Measurements from ENCODE around the gene ADSL.

Gene ADSL

GRCh38 chr22:40418366-40419201 is 72.3 kb downstream of the ADSL start:
- Histone ChIP-seq H3K9me3 (ENCODE audit: control insufficient read depth, insufficient read depth, low read length) (no peaks in the 10 kb centered on the region), H3K4me1 (ENCODE audit: control insufficient read depth, insufficient read depth, low read length) (no peaks in the 10 kb centered on the region), H3K36me3 (ENCODE audit: control insufficient read depth, insufficient read depth, low read length) (peaks cover 65% of the 10 kb centered on the region), H3K9ac (ENCODE audit: low read depth, low read length) (no peak overlapping the region), H3K4me3 (ENCODE audit: low read depth, low read length) (no peak overlapping the region), H3K27ac (ENCODE audit: low read depth, low read length) (no peak overlapping the region), H3K27me3 (ENCODE audit: control insufficient read depth, insufficient read depth, low read length) (no peaks in the 10 kb centered on the region)

GRCh38 chr22:40419718-40420117 is 73.4 kb downstream of the ADSL start:
- no peak overlapping the region for H3K9ac ChIP-seq (ENCODE audit: low read depth, low read length)
- H3K27ac ChIP-seq (ENCODE audit: low read depth, low read length): no peak overlapping the region
- H3K27me3 ChIP-seq (ENCODE audit: control insufficient read depth, insufficient read depth, low read length): no peaks in the 10 kb centered on the region
- H3K9me3 ChIP-seq (ENCODE audit: control insufficient read depth, insufficient read depth, low read length): no peaks in the 10 kb centered on the region
- no peaks in the 10 kb centered on the region for H3K4me1 ChIP-seq (ENCODE audit: control insufficient read depth, insufficient read depth, low read length)
- H3K36me3 ChIP-seq (ENCODE audit: control insufficient read depth, insufficient read depth, low read length): peaks cover 67% of the 10 kb centered on the region
- H3K4me3 ChIP-seq (ENCODE audit: low read depth, low read length): no peak overlapping the region

- Histone ChIP-seq H3K36me3 (ENCODE audit: control insufficient read depth, insufficient read depth, low read length) (peaks cover 75% of the 10 kb centered on the region), H3K27me3 (ENCODE audit: control insufficient read depth, insufficient read depth, low read length) (no peaks in the 10 kb centered on the region), H3K27ac (ENCODE audit: low read depth, low read length) (no peak overlapping the region), H3K4me1 (ENCODE audit: control insufficient read depth, insufficient read depth, low read length) (no peaks in the 10 kb centered on the region), H3K9ac (ENCODE audit: low read depth, low read length) (no peak overlapping the region), H3K9me3 (ENCODE audit: control insufficient read depth, insufficient read depth, low read length) (no peaks in the 10 kb centered on the region), H3K4me3 (ENCODE audit: low read depth, low read length) (no peak overlapping the region)
Measured at GRCh38 chr22:40420341-40421081, 74.2 kb downstream of the ADSL start.

GRCh38 chr22:40421082-40421350 is 74.7 kb downstream of the ADSL start:
- Histone ChIP-seq H3K36me3 (ENCODE audit: control insufficient read depth, insufficient read depth, low read length) (peaks cover 78% of the 10 kb centered on the region), H3K9me3 (ENCODE audit: control insufficient read depth, insufficient read depth, low read length) (no peaks in the 10 kb centered on the region), H3K9ac (ENCODE audit: low read depth, low read length) (no peak overlapping the region), H3K4me1 (ENCODE audit: control insufficient read depth, insufficient read depth, low read length) (no peaks in the 10 kb centered on the region), H3K27me3 (ENCODE audit: control insufficient read depth, insufficient read depth, low read length) (no peaks in the 10 kb centered on the region), H3K27ac (ENCODE audit: low read depth, low read length) (no peak overlapping the region), H3K4me3 (ENCODE audit: low read depth, low read length) (no peak overlapping the region)

GRCh38 chr22:40421941-40422340 is 75.6 kb downstream of the ADSL start:
- H3K36me3 ChIP-seq (ENCODE audit: control insufficient read depth, insufficient read depth, low read length): peaks cover 74% of the 10 kb centered on the region
- H3K9ac ChIP-seq (ENCODE audit: low read depth, low read length): no peak overlapping the region
- H3K27ac ChIP-seq (ENCODE audit: low read depth, low read length): no peak overlapping the region
- no peaks in the 10 kb centered on the region for H3K4me1 ChIP-seq (ENCODE audit: control insufficient read depth, insufficient read depth, low read length)
- H3K4me3 ChIP-seq (ENCODE audit: low read depth, low read length): no peak overlapping the region
- no peaks in the 10 kb centered on the region for H3K9me3 ChIP-seq (ENCODE audit: control insufficient read depth, insufficient read depth, low read length)
- H3K27me3 ChIP-seq (ENCODE audit: control insufficient read depth, insufficient read depth, low read length): no peaks in the 10 kb centered on the region

GRCh38 chr22:40422558-40423309 is 76.4 kb downstream of the ADSL start:
- no peaks in the 10 kb centered on the region for H3K27me3 ChIP-seq (ENCODE audit: control insufficient read depth, insufficient read depth, low read length)
- H3K9me3 ChIP-seq (ENCODE audit: control insufficient read depth, insufficient read depth, low read length): no peaks in the 10 kb centered on the region
- no peaks in the 10 kb centered on the region for H3K4me1 ChIP-seq (ENCODE audit: control insufficient read depth, insufficient read depth, low read length)
- H3K27ac ChIP-seq (ENCODE audit: low read depth, low read length): no peak overlapping the region
- H3K9ac ChIP-seq (ENCODE audit: low read depth, low read length): no peak overlapping the region
- H3K4me3 ChIP-seq (ENCODE audit: low read depth, low read length): no peak overlapping the region
- H3K36me3 ChIP-seq (ENCODE audit: control insufficient read depth, insufficient read depth, low read length): peaks cover 78% of the 10 kb centered on the region

- peaks cover 77% of the 10 kb centered on the region for H3K36me3 ChIP-seq (ENCODE audit: control insufficient read depth, insufficient read depth, low read length)
- no peaks in the 10 kb centered on the region for H3K27me3 ChIP-seq (ENCODE audit: control insufficient read depth, insufficient read depth, low read length)
- no peak overlapping the region for H3K27ac ChIP-seq (ENCODE audit: low read depth, low read length)
- H3K9ac ChIP-seq (ENCODE audit: low read depth, low read length): no peak overlapping the region
- H3K4me1 ChIP-seq (ENCODE audit: control insufficient read depth, insufficient read depth, low read length): no peaks in the 10 kb centered on the region
- no peak overlapping the region for H3K4me3 ChIP-seq (ENCODE audit: low read depth, low read length)
- H3K9me3 ChIP-seq (ENCODE audit: control insufficient read depth, insufficient read depth, low read length): no peaks in the 10 kb centered on the region
Measured at GRCh38 chr22:40423310-40423688, 77.0 kb downstream of the ADSL start.

GRCh38 chr22:40423882-40424640 is 77.8 kb downstream of the ADSL start:
- H3K27ac ChIP-seq (ENCODE audit: low read depth, low read length): no peak overlapping the region
- no peaks in the 10 kb centered on the region for H3K4me1 ChIP-seq (ENCODE audit: control insufficient read depth, insufficient read depth, low read length)

GRCh38 chr22:40425082-40425481 is 78.8 kb downstream of the ADSL start:
- no peaks in the 10 kb centered on the region for H3K4me1 ChIP-seq (ENCODE audit: control insufficient read depth, insufficient read depth, low read length)
- H3K27me3 ChIP-seq (ENCODE audit: control insufficient read depth, insufficient read depth, low read length): no peaks in the 10 kb centered on the region
- peaks cover 74% of the 10 kb centered on the region for H3K36me3 ChIP-seq (ENCODE audit: control insufficient read depth, insufficient read depth, low read length)
- no peak overlapping the region for H3K9ac ChIP-seq (ENCODE audit: low read depth, low read length)
- H3K9me3 ChIP-seq (ENCODE audit: control insufficient read depth, insufficient read depth, low read length): no peaks in the 10 kb centered on the region
- no peak overlapping the region for H3K4me3 ChIP-seq (ENCODE audit: low read depth, low read length)
- H3K27ac ChIP-seq (ENCODE audit: low read depth, low read length): no peak overlapping the region

More at GRCh38 chr22:40423882-40424640, 77.8 kb downstream of the ADSL start:
- Histone ChIP-seq H3K9me3 (ENCODE audit: control insufficient read depth, insufficient read depth, low read length) (no peaks in the 10 kb centered on the region), H3K27me3 (ENCODE audit: control insufficient read depth, insufficient read depth, low read length) (no peaks in the 10 kb centered on the region), H3K4me3 (ENCODE audit: low read depth, low read length) (no peak overlapping the region), H3K9ac (ENCODE audit: low read depth, low read length) (no peak overlapping the region), H3K36me3 (ENCODE audit: control insufficient read depth, insufficient read depth, low read length) (peaks cover 76% of the 10 kb centered on the region)

GRCh38 chr22:40426594-40427333 is 80.5 kb downstream of the ADSL start:
- Histone ChIP-seq H3K27me3 (ENCODE audit: control insufficient read depth, insufficient read depth, low read length) (no peaks in the 10 kb centered on the region), H3K9me3 (ENCODE audit: control insufficient read depth, insufficient read depth, low read length) (no peaks in the 10 kb centered on the region), H3K4me1 (ENCODE audit: control insufficient read depth, insufficient read depth, low read length) (no peaks in the 10 kb centered on the region), H3K4me3 (ENCODE audit: low read depth, low read length) (no peak overlapping the region), H3K9ac (ENCODE audit: low read depth, low read length) (no peak overlapping the region), H3K27ac (ENCODE audit: low read depth, low read length) (no peak overlapping the region), H3K36me3 (ENCODE audit: control insufficient read depth, insufficient read depth, low read length) (peaks cover 68% of the 10 kb centered on the region)

All from HUES48 (cell line).